Mucosa of descending colon (tissue), 3 donors: ENCODE data around the gene LRRC1. TPM values are rescaled to one million over a fixed set of nuclear protein-coding genes. Genes with fewer than 3 reads are reported as not detected.

Experiments used
- ATAC-seq: fragments of 200-7000 bp; cut with Tn5 transposase; one replicate; pipeline ENCODE4 v1.9.1; 2020; ENCODE audit warnings: mild to moderate bottlenecking, moderate library complexity
- DNase-seq, 3 donors: peaks; one replicate each; pipeline ENCODE4 v3.0.0-alpha.2; 2020
- H3K36me3 ChIP-seq: fragments of 200-600 bp; one replicate; pipeline ENCODE4 v1.8.0; 2021; ENCODE audit warnings: low read depth, mild to moderate bottlenecking
- H3K4me1 ChIP-seq: fragments of 200-600 bp; one replicate; pipeline ENCODE4 v1.8.0; 2021; ENCODE audit warnings: low read depth, mild to moderate bottlenecking
- H3K4me3 ChIP-seq: fragments of 200-600 bp; one replicate; pipeline ENCODE4 v1.8.0; 2021; ENCODE audit warnings: mild to moderate bottlenecking
- H3K9me3 ChIP-seq: fragments of 200-600 bp; one replicate; pipeline ENCODE4 v1.8.0; 2021; ENCODE audit warnings: mild to moderate bottlenecking
- intact Hi-C, 2 donors: fragments of 100-400 bp; cut with DNase I in 1 of 2; cut with micrococcal nuclease in 1 of 2; formaldehyde crosslinking; loops; one replicate each; pipeline versions ENCODE4 v1.11.0 to v1.11.1; 2022; cut with DNase I, micrococcal nuclease
- total RNA-seq, 3 donors: library from RNA; stranded (reverse); fragmentation: NEBNext Ultra II Directional in 2 of 3; extraction: Animal tissue kit (Norgen Biotek cat#: 25700) in 2 of 3; gene quantifications; one replicate each; pipeline versions ENCODE4 v1.2.1 to v1.2.4, GENCODE V29; 2021 to 2023
- TF ChIP-seq, protein P1 (sequence below): fragments of 200-600 bp; IDR thresholded peaks from one replicate; pipeline ENCODE4 v1.8.0; 2022; ENCODE audit warnings: antibody characterized with exemption, mild to moderate bottlenecking
- donor health status: DM: no; HTN: no; CAD: no; lungs with moderate emphysema.
- donor health status: DM: no; HTN: no; CAD: no.
- donor health status: DM: no; HTN: yes; CAD: no.

LRRC1 gene
- total RNA-seq, 3 donors from 2014 or later, result 57.7 to 105 (median 89.4) TPM

DNA sequence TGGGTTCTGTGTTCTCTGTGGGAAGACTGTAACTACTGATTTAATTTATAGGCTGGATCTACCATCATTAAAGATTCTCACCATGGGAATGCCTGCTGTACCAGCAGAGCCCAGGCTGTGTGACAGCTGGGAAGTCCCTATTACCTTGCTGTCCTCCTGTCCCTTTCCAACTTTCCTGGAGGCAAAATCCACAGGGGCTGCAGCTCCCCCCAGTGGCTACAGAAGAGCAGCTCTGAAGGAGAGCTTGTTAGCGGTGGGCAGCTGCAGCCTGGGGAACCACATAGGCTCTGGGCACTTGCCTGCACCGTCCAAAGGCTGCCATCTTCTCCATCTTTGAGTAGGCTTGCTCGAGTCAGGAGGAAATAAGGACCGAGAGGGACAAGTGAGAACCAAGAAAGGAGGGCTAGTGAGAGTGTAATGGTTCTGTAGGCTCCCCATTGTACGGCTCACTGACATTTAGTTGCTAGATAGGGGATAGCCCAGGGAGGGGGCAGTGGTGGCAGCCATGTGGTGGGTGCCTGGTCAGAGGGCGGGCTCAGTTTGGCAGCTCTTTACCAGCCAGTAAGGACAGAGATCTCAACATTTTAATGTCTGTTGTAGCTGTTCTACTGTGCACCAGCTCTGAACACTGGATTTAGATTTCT, 161.4 kb downstream of the LRRC1 start:
- Histone ChIP-seq H3K36me3 (no peaks in the 10 kb centered on the region), H3K4me3 (no peak overlapping the region), H3K4me1 (no peaks in the 10 kb centered on the region), H3K9me3 (no peaks in the 10 kb centered on the region)
- intact Hi-C loops, result loop anchor here (5.0 to 10.0 kb wide), 2 partner anchors 161 to 164 kb away; partner anchors contain the start of gene LRRC1 (in 1 of the 2)
- TF ChIP-seq, protein P1, sequence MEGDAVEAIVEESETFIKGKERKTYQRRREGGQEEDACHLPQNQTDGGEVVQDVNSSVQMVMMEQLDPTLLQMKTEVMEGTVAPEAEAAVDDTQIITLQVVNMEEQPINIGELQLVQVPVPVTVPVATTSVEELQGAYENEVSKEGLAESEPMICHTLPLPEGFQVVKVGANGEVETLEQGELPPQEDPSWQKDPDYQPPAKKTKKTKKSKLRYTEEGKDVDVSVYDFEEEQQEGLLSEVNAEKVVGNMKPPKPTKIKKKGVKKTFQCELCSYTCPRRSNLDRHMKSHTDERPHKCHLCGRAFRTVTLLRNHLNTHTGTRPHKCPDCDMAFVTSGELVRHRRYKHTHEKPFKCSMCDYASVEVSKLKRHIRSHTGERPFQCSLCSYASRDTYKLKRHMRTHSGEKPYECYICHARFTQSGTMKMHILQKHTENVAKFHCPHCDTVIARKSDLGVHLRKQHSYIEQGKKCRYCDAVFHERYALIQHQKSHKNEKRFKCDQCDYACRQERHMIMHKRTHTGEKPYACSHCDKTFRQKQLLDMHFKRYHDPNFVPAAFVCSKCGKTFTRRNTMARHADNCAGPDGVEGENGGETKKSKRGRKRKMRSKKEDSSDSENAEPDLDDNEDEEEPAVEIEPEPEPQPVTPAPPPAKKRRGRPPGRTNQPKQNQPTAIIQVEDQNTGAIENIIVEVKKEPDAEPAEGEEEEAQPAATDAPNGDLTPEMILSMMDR, result peak; percentile 36
- DNase-seq (peak in 2 of 3 donors; percentile 81 to 84), ATAC-seq (peak; percentile 86)

DNA sequence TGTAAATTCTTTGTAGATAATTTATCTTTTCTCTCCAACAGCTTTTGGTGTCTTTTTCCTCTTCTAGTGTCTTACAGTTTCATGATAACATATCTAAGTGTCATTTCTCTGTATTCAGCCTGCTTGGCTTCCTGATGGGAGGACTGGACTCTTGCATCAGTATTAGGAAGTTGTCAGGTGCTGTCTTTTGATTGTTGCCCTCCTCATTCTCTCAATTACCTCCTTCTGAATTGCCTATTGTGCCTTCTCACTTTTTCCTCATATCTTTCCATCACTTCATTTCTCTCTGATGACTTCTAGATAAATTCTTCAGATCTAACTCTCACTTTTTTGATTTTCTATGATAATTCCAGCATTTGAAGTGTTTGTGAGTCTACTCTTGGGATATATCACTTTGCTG, 162.0 kb downstream of the LRRC1 start:
- H3K4me1 ChIP-seq, result no peaks in the 10 kb centered on the region
- TF ChIP-seq, protein P1, result no peak
- intact Hi-C loops, result loop anchor here (5.0 to 10.0 kb wide), 2 partner anchors 162 to 165 kb away; partner anchors contain the start of gene LRRC1 (in 1 of the 2)

DNA sequence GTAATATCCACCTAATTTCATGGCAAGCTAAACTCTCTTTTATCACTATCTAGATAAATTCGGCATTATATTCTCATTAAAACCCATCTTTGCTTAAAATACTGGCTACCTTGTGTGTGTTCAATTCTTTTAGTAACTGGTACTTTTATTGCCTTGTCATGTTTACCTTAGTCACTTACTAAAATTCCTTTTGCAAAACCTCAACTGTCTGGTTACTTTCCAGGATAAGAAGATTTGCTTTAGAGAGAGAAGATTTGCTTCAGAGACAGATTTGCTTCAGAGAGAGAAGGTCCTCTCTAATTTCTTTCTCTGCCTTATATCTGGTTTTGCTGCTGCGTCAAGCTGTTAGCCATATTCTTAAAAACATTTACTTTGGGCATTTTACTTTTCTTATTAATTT, 164.9 kb downstream of the LRRC1 start:
- ATAC-seq, result no peak
- DNase-seq, result no peak
- Histone ChIP-seq H3K4me3 (no peak overlapping the region), H3K4me1 (no peaks in the 10 kb centered on the region), H3K9me3 (no peaks in the 10 kb centered on the region), H3K36me3 (no peaks in the 10 kb centered on the region)
- intact Hi-C loops, result loop anchor here (5.0 to 10.0 kb wide), 2 partner anchors 165 to 167 kb away; partner anchors contain the start of gene LRRC1 (in 1 of the 2)
- TF ChIP-seq, protein P1, result no peak

More for the DNA sequence above, 162.0 kb downstream of the LRRC1 start:
- no peak overlapping the region for H3K4me3 ChIP-seq
- H3K9me3 ChIP-seq, result no peaks in the 10 kb centered on the region
- H3K36me3 ChIP-seq, result no peaks in the 10 kb centered on the region
- DNase-seq (no peak), ATAC-seq (no peak)

DNA sequence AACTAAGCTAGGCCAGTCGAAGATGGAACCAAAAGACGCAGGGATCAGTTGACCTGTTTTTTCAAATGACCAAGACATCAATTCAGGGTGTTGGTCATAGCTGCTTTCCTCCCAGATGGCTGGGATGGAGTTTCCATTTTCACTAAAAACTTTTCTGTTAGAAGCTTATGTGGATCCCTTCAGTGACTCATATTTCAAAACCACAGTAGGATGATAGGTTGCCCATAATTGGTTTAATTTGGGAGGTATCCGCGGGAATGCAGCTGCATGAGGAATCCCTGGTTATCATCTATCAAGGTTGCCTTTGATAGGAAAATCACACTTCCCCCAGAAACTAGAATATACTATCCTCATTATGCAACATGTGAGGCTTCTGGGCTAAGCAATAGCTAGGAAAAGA, 165.5 kb downstream of the LRRC1 start:
- DNase-seq, result no peak
- Histone ChIP-seq H3K36me3 (no peaks in the 10 kb centered on the region), H3K9me3 (no peaks in the 10 kb centered on the region), H3K4me3 (no peak overlapping the region), H3K4me1 (no peaks in the 10 kb centered on the region)
- ATAC-seq, result no peak
- TF ChIP-seq, protein P1, result no peak
- intact Hi-C loops, result no loop called here

DNA sequence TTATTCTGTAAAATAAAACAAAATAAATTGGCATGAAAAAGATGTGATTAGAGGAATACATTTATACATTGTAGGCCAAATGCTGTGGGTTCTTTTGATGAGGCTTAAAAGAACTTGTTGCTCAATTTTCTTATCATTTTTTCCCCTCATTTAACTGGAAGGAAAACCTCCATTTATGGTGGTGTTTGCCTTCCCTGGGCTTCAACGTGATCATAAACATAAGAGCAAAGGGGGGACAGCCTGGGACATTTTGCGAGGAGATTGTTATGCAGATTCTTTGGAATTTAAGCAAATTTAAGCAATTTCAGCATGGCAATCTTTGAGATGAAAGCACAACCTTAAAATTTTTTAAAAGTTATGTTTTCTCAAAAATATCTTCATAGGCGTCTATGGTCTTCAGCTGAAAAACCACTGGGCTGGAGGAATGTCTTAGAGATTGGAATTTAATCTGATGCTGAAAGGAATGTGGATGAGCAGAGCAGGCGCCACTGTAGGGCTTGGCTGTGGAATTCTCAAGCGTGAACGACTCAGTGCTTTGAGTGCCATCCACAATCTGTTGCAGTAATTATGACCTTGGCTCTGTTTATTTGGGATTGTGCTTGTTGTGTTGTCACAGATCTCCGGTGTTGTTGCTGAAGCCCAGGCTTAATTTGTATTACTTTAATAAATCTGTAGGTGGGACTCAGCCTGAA, 167.0 kb downstream of the LRRC1 start:
- DNase-seq, result no peak
- Histone ChIP-seq H3K4me3 (no peak overlapping the region), H3K4me1 (no peaks in the 10 kb centered on the region), H3K9me3 (no peaks in the 10 kb centered on the region), H3K36me3 (no peaks in the 10 kb centered on the region)
- no peak for ATAC-seq
- intact Hi-C loops, result no loop called here
- TF ChIP-seq, protein P1, result no peak
